HG03066 (cell line): ENCODE data around the gene ROS1.
"Not testable (repeated sequence)": the region's sequence is repeated elsewhere in the genome, so short reads cannot be mapped to it uniquely, and the experiment has no call there.

Experiments used
- ATAC-seq: cut with Tn5 transposase; IDR thresholded peaks from one replicate; pipeline ENCODE4 v1.9.1; 2021; ENCODE audit warnings: low read depth; ENCODE audit not compliant: unreplicated experiment

The ROS1 gene

DNA sequence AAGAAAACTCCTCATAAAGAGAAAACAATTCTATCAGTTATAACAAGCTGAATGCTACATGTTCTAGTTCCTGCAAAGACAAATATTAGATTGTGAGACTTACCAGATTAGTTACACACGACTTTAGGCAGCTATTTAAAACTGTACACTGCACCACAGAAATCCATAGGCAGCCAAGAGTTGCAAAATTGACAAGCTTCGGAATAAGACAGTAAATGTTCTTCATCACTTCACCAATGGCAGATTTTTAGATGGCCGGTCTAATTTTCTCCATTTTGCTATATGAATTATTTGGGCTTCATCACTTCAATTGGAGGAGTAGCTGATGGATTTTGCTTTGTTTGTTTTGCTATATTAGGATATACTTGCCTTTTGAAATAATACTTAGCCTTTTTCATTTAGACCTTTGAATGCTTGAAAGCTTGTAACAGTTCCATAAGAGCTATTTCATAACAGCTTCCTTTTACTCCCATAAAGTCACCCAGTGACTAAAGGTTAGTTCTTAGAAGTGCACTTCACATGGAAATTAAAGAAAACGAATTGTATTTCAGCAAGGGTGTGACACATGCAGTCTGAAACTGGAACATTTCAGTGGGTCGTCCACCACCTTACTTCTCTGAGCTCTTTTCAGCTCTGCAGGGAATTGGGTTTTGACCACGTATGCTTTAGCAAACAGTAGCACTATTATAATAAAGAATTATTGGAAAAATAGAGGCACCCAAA is at the start of gene ROS1:
Gene ROS1 (minus strand): TSS at position 512 of the 723 bp plus-strand sequence. CDS start 286 bp downstream, at position 226.
- ATAC-seq, result no peak

DNA sequence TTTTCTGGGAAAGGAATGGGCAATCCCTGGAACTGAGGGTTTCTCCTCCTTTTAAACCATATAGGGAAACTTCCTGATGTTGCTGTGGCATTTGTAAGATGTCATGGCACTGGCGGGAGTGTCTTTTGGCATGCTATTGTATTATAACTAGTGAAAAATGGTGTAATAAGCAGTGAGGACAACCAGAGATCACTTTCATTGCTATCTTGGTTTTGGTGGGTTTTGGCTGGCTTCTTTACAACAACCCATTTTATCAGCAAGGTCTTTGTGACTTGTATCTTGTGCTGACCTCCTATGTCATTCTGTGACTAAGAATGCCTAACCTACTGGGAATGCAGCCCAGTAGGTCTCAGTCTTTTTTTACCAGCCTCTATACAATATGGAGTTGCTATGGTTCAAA is 47.7 kb upstream of the ROS1 start:
- no peak for ATAC-seq

DNA sequence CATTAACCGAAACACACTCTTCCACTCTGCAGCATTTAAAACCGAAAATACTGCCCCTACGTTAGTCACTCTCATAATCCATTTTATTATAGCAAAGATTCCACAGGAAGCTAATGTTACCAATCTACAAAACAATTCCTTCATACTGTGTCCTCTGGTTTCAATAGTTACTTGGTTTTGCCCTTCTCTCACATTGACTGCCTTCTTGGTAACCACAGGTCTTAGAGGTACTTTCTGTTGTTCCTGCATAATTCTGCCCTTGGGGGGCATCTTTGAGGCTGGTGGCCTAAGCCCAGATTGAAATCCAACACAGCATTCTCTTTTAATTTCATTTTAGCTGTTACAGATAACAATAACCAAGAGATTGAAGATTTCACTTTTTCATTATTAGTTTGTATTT is 46.9 kb upstream of the ROS1 start:
- no peak for ATAC-seq

DNA sequence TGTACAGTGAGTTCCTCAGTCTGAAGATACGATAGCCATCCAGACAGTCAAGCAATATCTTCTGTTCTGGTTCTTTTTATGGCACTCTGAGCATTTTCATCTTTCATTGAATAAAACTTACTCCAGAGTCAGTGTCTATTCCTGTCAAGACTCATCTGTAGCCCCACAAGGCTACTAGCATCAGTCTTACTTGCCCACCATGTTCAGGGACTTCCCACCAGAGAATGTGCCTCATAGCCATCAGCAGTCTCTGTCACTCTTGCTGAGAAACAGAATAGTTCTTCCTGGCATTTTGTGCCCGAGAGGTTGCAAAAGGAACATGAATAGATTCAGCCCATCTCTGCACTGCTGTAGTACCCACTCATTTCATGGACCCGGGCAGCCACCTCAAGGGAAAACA is 44.0 kb upstream of the ROS1 start:
- no peak for ATAC-seq

DNA sequence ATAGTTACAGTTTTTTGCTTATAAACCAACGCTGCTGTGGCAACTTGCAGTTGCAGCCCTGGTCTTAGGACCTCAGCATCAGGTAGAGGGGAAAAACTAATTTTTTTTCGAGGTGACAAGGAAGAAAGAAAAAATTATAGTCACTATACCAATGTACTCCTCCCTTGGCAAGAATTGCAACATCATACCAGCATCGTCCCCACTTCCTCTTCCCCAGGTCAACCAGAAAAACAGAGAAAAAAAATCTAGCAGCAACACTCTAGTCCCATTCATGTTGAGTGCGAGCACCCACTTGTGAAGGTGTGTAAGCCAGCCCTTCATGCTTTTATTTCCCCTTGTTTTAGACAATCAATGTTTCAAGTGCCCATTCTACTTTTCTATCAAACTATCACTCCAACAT is 43.6 kb upstream of the ROS1 start:
- ATAC-seq, result no peak

DNA sequence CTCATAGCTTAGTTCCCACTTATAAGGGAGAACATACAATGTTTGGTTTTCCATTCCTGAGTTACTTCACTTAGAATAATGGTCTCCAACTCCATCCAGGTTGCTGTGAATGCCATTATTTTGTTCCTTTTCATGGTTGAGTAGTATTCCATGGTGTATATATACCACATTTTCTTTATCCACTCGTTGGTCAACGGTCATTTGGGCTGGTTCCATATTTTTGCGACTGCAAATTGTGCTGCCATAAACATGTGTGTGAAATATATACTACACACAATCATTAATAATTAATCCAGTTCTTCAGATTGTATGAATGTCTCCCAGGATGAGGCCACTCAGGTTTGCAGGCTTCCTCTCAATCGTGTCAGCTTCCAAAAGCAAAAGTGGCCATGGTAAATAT is 42.8 kb upstream of the ROS1 start:
- ATAC-seq, result not testable (repeated sequence)

DNA sequence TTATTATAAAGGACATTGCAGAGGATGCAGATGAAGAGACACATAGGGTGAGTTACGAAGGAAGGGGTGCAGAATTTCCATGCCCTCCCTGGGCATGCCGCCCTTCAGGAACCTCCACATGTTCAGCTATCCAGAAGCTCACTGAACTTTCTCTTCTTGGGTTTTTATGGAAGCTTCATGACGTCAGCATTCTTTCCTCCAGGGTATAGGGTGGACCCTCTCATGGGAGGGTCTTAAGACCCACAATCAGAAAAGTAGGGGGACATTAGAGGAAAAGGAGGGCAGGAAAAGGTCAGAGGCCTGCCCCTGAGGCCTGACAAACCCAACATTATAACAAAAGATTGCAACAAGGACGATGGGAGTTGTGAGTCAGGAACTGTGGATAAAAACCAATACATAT is 42.1 kb upstream of the ROS1 start:
- ATAC-seq, result no peak

DNA sequence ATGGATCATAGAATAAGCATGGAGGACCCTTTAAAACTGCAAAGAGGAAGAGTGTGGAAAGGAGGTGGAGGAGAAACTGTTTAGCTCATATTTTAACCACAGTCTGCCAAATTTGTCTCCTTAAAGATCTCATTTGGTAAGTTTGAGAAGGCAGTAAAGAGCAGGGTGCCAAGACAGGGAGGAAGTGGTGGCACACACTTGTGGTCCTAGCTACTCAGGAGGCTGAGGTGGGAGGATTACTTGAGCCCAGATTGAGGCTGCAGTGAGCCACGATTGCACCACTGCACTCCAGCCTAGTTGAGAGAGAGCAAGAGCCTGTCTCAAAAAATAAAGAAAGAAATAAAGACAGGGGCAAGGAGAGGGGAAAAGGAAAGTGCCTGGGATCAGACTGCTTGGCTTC is 39.9 kb upstream of the ROS1 start:
- no peak for ATAC-seq

DNA sequence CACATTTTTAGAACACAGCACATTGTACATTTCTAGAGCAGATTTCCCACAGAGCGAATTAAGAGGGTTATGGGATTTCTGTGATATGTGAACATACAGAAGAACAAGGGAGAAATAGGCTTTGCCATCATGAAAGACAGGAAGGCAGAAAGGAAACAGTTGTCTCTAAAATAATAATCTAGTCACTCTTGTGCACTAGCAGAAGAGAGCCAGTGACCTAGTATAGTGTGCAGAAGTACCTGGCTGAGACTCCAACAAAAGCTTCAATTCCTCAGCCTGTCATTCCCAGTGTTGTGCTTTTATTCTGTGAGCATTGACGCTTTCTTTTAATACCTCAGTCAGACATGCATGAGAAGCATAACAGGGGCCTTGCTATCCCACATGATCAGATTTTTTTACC is 39.0 kb upstream of the ROS1 start:
- no peak for ATAC-seq

DNA sequence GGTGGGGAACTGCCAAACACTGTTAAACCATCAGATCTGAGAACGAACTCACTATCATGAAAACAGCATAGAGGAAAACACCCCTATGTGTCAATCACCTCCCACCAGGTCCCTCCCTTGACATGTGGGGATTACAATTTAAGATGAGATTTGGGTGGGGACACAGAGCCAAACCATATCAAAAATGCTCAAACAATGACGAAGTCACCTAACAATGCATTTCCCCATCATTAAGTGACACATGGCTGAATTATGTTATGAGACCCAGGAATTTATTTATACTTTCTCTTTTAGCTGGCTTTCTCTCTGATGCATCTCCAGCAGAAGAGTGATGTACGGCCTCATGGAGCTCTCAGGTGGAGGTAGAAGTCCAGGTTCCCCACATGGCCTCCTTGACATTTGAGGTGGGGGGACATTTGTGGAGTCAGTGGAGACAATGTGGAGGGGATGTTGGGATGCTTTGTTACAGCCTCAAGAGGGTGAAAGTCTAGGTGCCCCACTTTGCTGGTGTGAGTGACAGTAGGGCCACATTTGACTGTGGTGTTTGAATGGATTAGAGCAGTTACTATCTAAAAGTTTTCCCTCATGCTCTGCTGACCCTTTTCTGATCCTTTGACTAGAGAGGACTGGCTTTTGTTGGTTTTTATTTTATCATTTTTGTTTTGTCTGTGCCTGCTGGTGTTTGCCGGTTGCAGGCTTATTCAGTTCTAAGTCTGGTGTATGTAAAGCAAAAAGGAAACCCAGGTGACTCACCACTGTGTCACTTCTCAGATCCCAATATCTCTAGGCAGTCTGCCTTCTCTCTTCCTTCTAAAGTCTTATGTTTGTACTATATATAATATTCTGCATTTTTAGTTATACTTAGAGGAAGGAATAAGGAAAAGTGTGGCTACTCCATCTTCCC is 38.3 kb upstream of the ROS1 start:
- ATAC-seq, result peak; percentile 69

DNA sequence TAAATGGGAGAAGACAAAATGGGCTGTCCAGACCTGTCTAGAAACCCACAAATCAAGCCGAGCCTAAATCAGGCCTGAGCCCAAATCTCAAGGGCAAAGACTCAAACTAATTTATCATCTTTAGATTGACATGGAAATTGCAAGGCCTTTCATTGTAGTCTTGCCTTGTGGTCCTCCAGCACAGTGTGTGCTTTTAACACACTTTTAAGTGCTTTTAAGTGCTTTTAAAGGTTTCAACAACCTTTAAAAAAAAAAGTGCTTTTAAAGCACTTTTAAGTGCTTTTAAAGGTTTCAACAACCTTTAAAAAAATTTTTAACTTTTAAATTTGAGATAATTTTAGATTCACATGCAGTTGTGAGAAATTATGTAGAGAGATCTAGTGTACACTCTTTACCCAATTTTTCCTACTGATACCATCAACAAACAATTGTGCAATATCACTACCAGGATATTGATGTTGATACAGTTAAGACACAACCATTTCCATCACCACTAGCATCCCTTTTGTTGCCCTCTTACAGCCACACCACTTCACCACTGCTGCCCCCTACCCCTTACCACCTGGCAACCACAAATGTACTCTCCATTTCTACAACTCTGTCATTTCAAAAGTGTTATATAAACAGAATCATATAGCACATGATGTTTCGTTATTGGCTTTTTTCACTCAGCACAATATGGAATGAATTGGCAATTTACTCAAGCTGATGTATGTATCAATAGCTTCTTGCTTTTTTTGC is 33.6 kb upstream of the ROS1 start:
- ATAC-seq, result no peak

DNA sequence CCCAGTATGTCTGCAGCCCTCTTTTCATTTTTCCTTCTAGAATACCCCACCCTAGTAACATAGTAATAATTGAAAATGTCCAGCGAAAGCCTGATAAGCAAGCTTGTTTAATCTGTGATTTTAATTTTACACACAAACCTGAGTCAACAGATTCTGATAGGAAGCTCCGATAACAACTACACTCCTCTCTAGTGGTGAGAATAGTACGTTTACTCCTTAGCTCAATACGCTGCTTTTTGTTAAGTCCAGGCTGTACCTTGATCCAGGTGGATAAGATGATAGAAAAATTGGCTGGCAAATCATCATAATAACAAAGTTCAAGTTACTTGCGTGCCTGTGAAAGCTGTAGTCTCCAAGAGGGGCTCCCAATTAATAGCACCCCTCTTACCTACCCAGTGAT is 31.3 kb upstream of the ROS1 start:
- ATAC-seq, result no peak

DNA sequence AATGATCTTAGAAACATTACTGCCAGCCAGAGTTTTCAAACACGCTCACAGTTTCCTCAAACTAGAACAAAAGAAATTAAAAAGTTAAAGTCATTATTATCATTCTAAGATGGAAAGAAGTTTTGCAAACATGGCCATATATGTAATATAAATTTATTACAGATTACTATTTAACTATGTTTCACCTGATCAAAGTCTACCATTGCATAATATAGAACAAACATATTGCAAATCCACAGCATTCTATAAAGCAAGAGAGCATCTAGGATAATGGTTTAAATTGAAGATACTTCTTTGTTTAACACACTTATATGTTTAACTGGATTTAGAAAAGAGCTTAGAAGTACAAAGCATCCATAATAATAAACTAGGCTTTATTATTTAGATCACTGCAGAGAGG is 30.5 kb upstream of the ROS1 start:
- ATAC-seq, result no peak

DNA sequence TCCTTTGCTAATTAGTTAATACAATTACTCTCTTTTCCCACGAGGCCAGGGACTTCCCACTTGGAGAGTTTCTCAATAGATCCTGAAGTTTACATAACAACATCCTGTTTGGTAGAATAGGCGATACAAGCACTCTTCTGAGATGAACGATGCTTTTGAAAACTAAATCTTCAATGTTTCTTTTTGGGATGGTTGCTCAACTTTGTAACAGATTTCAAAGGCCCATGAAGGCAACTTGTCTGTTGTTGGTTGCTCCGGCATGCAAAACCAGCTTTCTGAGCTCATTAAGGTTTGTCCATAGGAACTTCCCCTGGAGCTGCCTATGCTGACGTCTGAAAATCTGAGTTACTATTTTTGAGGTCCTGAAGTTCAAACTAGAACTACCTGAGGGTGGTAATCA is 25.9 kb upstream of the ROS1 start:
- no peak for ATAC-seq

DNA sequence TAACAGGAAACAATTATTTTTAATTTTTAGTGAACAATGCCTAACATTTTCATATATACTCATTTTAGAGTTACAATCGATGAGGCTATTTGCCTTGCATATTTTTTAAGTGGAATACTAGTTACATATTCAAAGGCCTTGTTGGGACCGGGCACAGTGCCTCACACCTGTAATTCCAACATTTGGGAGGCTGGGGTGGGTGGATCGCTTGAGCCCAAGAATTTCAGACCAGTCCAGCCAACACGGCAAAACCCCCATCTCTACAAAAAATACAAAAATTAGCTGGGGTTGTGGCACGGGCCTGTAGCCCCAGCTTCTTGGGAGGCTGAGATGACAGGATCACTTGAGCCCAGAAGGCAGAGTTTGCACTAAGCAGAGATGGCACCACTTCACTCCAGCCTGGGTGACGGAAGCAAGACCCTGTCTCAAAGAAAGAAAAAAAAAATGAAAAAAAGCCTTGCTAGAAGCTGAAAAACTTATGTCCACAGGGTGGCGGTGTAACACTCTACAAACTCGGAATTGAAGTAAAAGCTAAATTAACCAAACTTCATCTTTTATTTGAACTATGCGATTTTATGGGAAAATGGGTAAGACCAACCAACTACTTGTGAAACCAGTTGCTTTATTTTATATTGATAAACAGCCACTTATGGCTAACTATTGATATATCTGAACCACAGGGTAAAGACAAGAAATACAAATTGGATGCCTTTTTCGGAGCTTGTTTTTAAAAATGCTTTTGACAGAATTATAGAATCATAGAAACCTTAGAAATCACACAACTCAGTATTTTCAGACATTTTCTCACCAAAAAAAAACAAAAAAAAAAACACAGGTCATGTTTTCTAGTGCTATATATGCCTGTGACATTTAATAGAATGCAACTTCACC is 24.1 kb upstream of the ROS1 start:
- peak; percentile 58 for ATAC-seq

DNA sequence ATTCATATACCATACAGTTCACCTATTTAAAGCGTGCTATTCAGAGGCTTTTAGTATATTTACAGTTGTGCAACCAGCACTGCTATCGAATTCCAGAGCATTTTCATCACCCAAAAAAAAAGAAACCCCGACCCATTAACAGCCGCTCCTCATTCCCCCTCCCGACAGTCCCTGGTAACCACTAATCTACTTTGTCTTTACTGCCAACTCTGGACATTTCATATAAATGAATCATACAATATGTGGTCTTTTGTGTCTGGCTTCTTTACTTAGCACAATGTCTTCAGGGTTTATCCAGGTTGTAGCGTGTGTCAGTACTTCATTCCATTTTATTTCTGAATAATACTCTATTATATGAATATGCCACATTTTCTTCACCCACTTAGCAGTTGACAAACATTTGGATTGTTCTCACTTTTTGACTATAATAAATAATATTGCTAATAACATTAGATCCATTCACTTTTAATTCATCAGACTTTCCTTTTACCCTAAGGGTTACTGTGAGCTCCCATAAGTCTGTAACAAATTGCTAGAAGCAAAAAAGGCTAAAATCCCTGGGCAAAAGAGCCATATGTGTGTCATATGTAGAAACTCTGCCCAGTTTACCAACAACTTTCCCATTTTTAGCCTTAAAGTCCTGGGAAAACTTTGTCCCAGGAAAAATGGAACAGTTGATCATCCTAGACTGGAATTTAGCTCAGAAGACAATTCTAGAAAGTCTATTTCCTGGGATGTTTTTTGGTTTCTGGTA is 23.2 kb upstream of the ROS1 start:
- ATAC-seq, result no peak

DNA sequence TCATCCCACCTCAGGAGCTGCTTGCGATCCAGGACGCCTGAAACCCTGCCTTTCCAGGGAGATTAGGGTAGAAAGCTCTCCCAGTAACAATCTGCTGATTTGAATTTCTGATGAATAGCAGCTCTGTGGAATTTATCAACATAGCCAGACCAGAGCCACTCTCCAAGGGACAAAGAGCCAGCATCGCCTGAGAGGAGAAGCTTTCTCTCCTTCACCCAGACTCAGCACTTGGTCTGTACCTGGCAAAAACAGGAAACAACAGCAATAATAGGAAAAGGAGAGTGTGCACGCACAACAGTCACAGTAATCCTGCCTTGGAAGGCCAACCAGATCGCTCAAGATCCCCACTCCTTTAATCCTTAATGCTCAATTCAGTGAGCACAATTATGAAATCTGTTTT is 22.3 kb upstream of the ROS1 start:
- no peak for ATAC-seq

DNA sequence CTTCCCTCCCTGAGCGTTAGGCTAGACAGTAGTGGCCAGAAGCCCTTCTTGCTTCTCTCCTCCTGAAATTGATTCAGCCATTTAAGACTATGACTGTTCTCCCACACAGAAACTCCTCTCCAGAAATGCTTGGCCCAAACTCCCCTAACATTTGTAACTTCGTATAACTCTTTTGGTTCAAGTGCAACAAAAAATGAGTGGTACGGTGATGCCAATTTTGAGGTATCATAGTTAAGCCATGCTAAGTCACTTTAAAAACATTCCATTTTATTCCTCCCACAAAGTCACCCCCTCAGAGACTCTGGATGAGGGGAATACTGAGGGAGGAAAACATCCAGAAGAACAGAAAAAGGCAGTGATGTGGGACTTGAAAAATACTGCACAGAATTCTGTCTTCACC is 21.1 kb upstream of the ROS1 start:
- ATAC-seq, result no peak

DNA sequence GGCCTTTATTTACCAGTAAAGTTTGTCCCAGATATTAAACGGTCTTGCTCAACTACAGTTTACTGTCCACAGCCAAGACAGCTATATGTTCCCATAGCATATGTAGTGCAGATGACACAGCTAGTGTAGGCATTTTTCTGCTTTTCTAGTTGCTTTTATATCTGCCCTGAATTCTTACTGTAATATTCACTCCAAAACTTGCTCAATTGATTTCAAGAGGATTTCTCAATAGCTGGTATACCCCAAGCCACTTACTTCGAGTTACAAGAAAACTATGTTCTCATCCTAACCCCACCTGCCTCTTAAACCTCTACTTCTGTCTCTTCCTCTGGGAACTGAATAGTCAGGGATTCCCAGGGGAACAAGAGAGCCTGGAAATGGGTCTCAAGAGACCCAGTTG is 18.9 kb upstream of the ROS1 start:
- ATAC-seq, result no peak

DNA sequence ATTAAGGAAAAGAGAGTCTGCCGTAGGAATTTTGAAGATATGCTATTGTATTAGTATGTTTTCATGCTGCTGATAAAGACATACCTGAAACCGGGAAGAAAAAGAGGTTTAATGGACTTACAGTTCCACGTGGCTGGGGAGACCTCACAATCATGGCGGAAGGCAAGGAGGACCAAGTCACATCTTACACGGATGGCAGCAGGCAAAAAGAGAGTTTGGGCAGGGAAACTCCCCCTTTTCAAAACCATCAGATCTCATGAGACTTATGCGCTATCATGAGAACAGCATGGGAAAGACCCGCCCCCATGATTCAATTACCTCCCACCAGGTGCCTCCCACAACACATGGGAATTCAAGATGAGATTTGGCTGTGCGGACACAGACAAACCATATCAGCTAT is 16.6 kb upstream of the ROS1 start:
- not testable (repeated sequence) for ATAC-seq
